Renal pelvis (tissue), 4 donors: ENCODE results near the gene THRB. TPM values are rescaled to one million over a fixed set of nuclear protein-coding genes. Genes with fewer than 3 reads are reported as not detected.
"Not testable (repeated sequence)": the region's sequence is repeated elsewhere in the genome, so short reads cannot be mapped to it uniquely, and the experiment has no call there.

Experiments
- DNase-seq: peaks from one replicate; pipeline ENCODE4 v3.0.0-alpha.2; 2013
- polyA plus RNA-seq, 3 donors: library from polyadenylated mRNA; unstranded; fragments of 120-200 nt; gene quantifications; one replicate each; pipeline ENCODE4 v1.2.1, GENCODE V29; 2013; ENCODE audit not compliant: insufficient read length in 3 of 3

THRB gene
- polyA plus RNA-seq, 3 donors: 23.3 to 35.9 (median 29.4) TPM

- no peak for DNase-seq
These were observed 86.5 kb downstream of the THRB start for GRCh38 chr3:24407980-24408680.

GRCh38 chr3:24406900-24407299 is 87.8 kb downstream of the THRB start:
- DNase-seq: no peak

- no peak for DNase-seq
These were observed 89.6 kb downstream of the THRB start for GRCh38 chr3:24405057-24405456.

- no peak for DNase-seq
These were observed 92.9 kb downstream of the THRB start for GRCh38 chr3:24401811-24402185.

- DNase-seq: peak; percentile 26
These were observed 93.4 kb downstream of the THRB start for GRCh38 chr3:24401090-24401810.

GRCh38 chr3:24400450-24400849 is 94.2 kb downstream of the THRB start:
- no peak for DNase-seq

GRCh38 chr3:24400015-24400414 is 94.6 kb downstream of the THRB start:
- no peak for DNase-seq

GRCh38 chr3:24399614-24400013 is 95.0 kb downstream of the THRB start:
- no peak for DNase-seq

- not testable (repeated sequence) for DNase-seq
These were observed 95.9 kb downstream of the THRB start for GRCh38 chr3:24398712-24399111.

GRCh38 chr3:24396338-24396737 is 98.3 kb downstream of the THRB start:
- no peak for DNase-seq

- DNase-seq: no peak
These were observed 99.9 kb downstream of the THRB start for GRCh38 chr3:24394754-24395153.

- no peak for DNase-seq
These were observed 101.3 kb downstream of the THRB start for GRCh38 chr3:24393316-24393715.

- DNase-seq: no peak
These were observed 104.2 kb downstream of the THRB start for GRCh38 chr3:24390169-24391130.

- DNase-seq: peak; percentile 65
These were observed 105.3 kb downstream of the THRB start for GRCh38 chr3:24389108-24390090.

- no peak for DNase-seq
These were observed 106.0 kb downstream of the THRB start for GRCh38 chr3:24388611-24389010.

- no peak for DNase-seq
These were observed 106.5 kb downstream of the THRB start for GRCh38 chr3:24388159-24388558.

- DNase-seq: no peak
These were observed 107.2 kb downstream of the THRB start for GRCh38 chr3:24387493-24387892.

- no peak for DNase-seq
These were observed 107.7 kb downstream of the THRB start for GRCh38 chr3:24387000-24387399.

- DNase-seq: no peak
These were observed 108.2 kb downstream of the THRB start for GRCh38 chr3:24386458-24386857.

- no peak for DNase-seq
These were observed 109.5 kb downstream of the THRB start for GRCh38 chr3:24385012-24385615.

- DNase-seq: no peak
These were observed 112.0 kb downstream of the THRB start for GRCh38 chr3:24382647-24383046.
